HCT116 (cell line): ENCODE results near the gene EML4. TPM values are rescaled to one million over a fixed set of nuclear protein-coding genes. Genes with fewer than 3 reads are reported as not detected.

Experiments used
- ATAC-seq: fragments of 200-7000 bp; cut with Tn5 transposase; 2 replicates; pipeline ENCODE4 v1.9.1; 2020; ENCODE audit warnings: mild to moderate bottlenecking, moderate library complexity
- BruUV-seq: library from RNA; stranded (reverse); fragments of 400-500 nt; replicated peaks from 2 replicates; lab custom pipeline; 2021; lab: Mats Ljungman, UMichigan
- CTCF ChIA-PET: fragments of 300-600 bp; sonication (Branson Sonifier 250); formaldehyde crosslinking; loops from one replicate; lab custom pipeline; 2021; ENCODE audit warnings: antibody characterized with exemption; lab: Charles Lee
- POLR2A ChIA-PET: fragments of 300-600, 350-600 bp; sonication (Branson Sonifier 250); formaldehyde crosslinking; loops from one replicate; lab custom pipeline; 2021; ENCODE audit warnings: antibody characterized with exemption; lab: Charles Lee
- RAD21 ChIA-PET, 2 experiments: fragments of 300-600 bp; sonication (Branson Sonifier 250); formaldehyde crosslinking; loops; one replicate each; lab custom pipeline; 2023; ENCODE audit warnings: low total read pairs in 2 of 2; ENCODE audit not compliant: uncharacterized antibody in 2 of 2, unreplicated experiment in 2 of 2, low non-redundant PET in 1 of 2; lab: Charles Lee
- DNase-seq: peaks from one replicate; pipeline ENCODE4 v3.0.0-alpha.2; 2010; ENCODE audit warnings: low read depth, low spot score
- H2AFZ ChIP-seq: fragments of 200-600 bp; shearing (Covaris generic), sonication (generic); 2 replicates; pipeline ENCODE4 v1.6.1; 2017; ENCODE audit warnings: low read depth, mixed run types, mixed read lengths, antibody characterized with exemption, low read length; ENCODE audit not compliant: poor library complexity, severe bottlenecking
- H3K27ac ChIP-seq: 2 replicates; pipeline ENCODE4 v1.5.1; 2012; ENCODE audit warnings: low read depth, low read length
- H3K27me3 ChIP-seq: fragments of 200-600 bp; sonication (generic); 2 replicates; pipeline ENCODE4 v1.6.1; 2016; ENCODE audit warnings: mixed run types, low read length, mixed read lengths; ENCODE audit not compliant: insufficient read depth
- H3K36me3 ChIP-seq, 2 experiments: fragments of 200-500 bp in 1 of 2; fragments of 200-600 bp in 1 of 2; sonication (Bioruptor generic) in 1 of 2; sonication (generic) in 1 of 2; 2 replicates each; pipeline versions ENCODE4 v1.5.1 to v1.6.1; 2014 to 2016; ENCODE audit warnings: low read length in 2 of 2, inconsistent platforms in 1 of 2, mixed read lengths in 1 of 2, mixed run types in 1 of 2; ENCODE audit not compliant: insufficient read depth in 2 of 2, control insufficient read depth in 1 of 2
- H3K4me1 ChIP-seq, 2 experiments: fragments of 200-600 bp in 1 of 2; sonication (generic) in 1 of 2; 2 replicates each; pipeline versions ENCODE4 v1.5.1 to v1.6.1; 2012 to 2017; ENCODE audit warnings: low read length in 2 of 2, inconsistent platforms in 1 of 2, mild to moderate bottlenecking in 1 of 2, mixed read lengths in 1 of 2, mixed run types in 1 of 2, moderate library complexity in 1 of 2; ENCODE audit not compliant: insufficient read depth in 2 of 2, control insufficient read depth in 1 of 2
- H3K4me2 ChIP-seq: fragments of 200-600 bp; sonication (generic); 2 replicates; pipeline ENCODE4 v1.6.1; 2017; ENCODE audit warnings: mixed run types, low read length, mixed read lengths
- H3K4me3 ChIP-seq, 2 experiments: fragments of 200-600 bp in 1 of 2; sonication (generic) in 1 of 2; replicated peaks in 1 of 2; 2 replicates each; pipeline ENCODE4 v1.5.1; 2011 to 2016; ENCODE audit warnings: low read length in 2 of 2, control low read depth in 1 of 2, low read depth in 1 of 2, mild to moderate bottlenecking in 1 of 2, mixed read lengths in 1 of 2, mixed run types in 1 of 2
- H3K79me2 ChIP-seq: fragments of 200-600 bp; sonication (generic); 2 replicates; pipeline ENCODE4 v1.6.1; 2017; ENCODE audit warnings: mild to moderate bottlenecking, mixed run types, low read length, moderate library complexity, mixed read lengths; ENCODE audit not compliant: insufficient read depth
- H3K9ac ChIP-seq: fragments of 200-600 bp; sonication (generic); 2 replicates; pipeline ENCODE4 v1.6.1; 2016; ENCODE audit warnings: low read length, mixed read lengths
- H3K9me2 ChIP-seq: fragments of 200-600 bp; sonication (generic), shearing (Covaris generic); 2 replicates; pipeline ENCODE4 v1.6.1; 2017; ENCODE audit warnings: mixed run types, mild to moderate bottlenecking, moderate library complexity; ENCODE audit not compliant: insufficient read depth
- H3K9me3 ChIP-seq, 2 experiments: fragments of 200-500 bp in 1 of 2; fragments of 200-600 bp in 1 of 2; sonication (Bioruptor generic) in 1 of 2; sonication (generic) in 1 of 2; 2 replicates each; pipeline ENCODE4 v1.6.1; 2014 to 2017; ENCODE audit warnings: low read length in 2 of 2, mixed read lengths in 2 of 2, inconsistent platforms in 1 of 2, low read depth in 1 of 2, mild to moderate bottlenecking in 1 of 2, mixed run types in 1 of 2, moderate library complexity in 1 of 2; ENCODE audit not compliant: control insufficient read depth in 1 of 2, insufficient read depth in 1 of 2
- H4K20me1 ChIP-seq: fragments of 200-600 bp; sonication (generic), shearing (Covaris generic); 2 replicates; pipeline ENCODE4 v1.6.1; 2017; ENCODE audit warnings: mixed run types, mild to moderate bottlenecking, moderate library complexity; ENCODE audit not compliant: insufficient read depth
- CEBPB ChIP-seq: IDR thresholded peaks from 2 replicates; pipeline ENCODE4 v1.6.1; 2012; ENCODE audit warnings: low read depth
- EGR1 ChIP-seq: IDR thresholded peaks from 2 replicates; pipeline ENCODE4 v1.6.1; 2012; ENCODE audit warnings: low read depth
- ELF1 ChIP-seq: IDR thresholded peaks from 2 replicates; pipeline ENCODE4 v1.6.1; 2012; ENCODE audit warnings: low read depth, borderline replicate concordance
- EZH2 ChIP-seq: fragments of 200-600 bp; sonication (generic); IDR thresholded peaks from 2 replicates; pipeline ENCODE4 v1.6.1; 2017; ENCODE audit warnings: antibody characterized with exemption, mixed run types
- FOSL1 ChIP-seq: IDR thresholded peaks from 2 replicates; pipeline ENCODE4 v1.6.1; 2012; ENCODE audit warnings: low read depth
- JUND ChIP-seq: IDR thresholded peaks from 2 replicates; pipeline ENCODE4 v1.6.1; 2012
- POLR2A ChIP-seq: IDR thresholded peaks from 2 replicates; pipeline ENCODE4 v1.7.0; 2011; ENCODE audit warnings: borderline replicate concordance; ENCODE audit not compliant: insufficient read depth, insufficient read length; ENCODE audit errors: extremely low read depth
- SIN3A ChIP-seq: IDR thresholded peaks from 2 replicates; pipeline ENCODE4 v1.6.1; 2012; ENCODE audit warnings: low read depth
- SP1 ChIP-seq: IDR thresholded peaks from 2 replicates; pipeline ENCODE4 v1.6.1; 2012; ENCODE audit warnings: low read depth
- SRF ChIP-seq: IDR thresholded peaks from 2 replicates; pipeline ENCODE4 v1.6.1; 2012; ENCODE audit warnings: low read depth
- ZFX ChIP-seq: fragments of 450-650 bp; IDR thresholded peaks from 2 replicates; pipeline ENCODE4 v1.6.1; 2017
- ZNF274 ChIP-seq: fragments of 200-500 bp; sonication (Bioruptor generic); IDR thresholded peaks from 2 replicates; pipeline ENCODE4 v1.6.1; 2014; ENCODE audit warnings: mild to moderate bottlenecking, low read depth, low read length, inconsistent platforms
- intact Hi-C: fragments of 100-400 bp; cut with micrococcal nuclease; formaldehyde crosslinking; loops from 2 replicates; pipeline ENCODE4 v1.10.0; 2022
- total RNA-seq: library from RNA; stranded (reverse); gene quantifications from one replicate; pipeline ENCODE4 v1.2.1, GENCODE V29; 2021; ENCODE audit not compliant: unreplicated experiment
- TF ChIP-seq, protein P1 (sequence below): IDR thresholded peaks from 2 replicates; pipeline ENCODE4 v1.6.1; 2011; ENCODE audit warnings: mild to moderate bottlenecking, low read length, moderate library complexity; ENCODE audit not compliant: insufficient replicate concordance; ENCODE audit errors: extremely low read depth
- TF ChIP-seq, protein P2 (sequence below): IDR thresholded peaks from 2 replicates; pipeline ENCODE4 v1.6.1; 2012

Gene EML4
- total RNA-seq, 1 experiment from 2014 or later: 53.5 TPM

DNA sequence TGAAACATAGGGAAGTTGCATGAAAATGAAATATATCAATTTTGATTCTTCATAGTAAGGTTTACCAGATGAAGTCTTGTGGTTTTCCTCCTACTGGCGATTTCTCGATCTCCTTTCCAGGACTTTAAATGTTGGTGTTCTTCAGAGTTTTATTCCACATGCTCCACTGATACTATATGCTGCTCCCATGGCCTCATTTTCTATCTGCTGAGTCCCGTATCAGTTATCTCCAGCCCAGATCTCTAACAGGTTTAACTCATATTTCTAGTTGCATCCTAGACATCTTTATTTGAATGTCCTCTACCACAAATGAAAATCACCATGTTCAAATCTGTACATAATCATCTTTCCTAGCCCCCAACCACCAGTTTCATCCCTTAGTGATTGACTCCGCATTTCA, 120.1 kb downstream of the EML4 start (continued):
- TF ChIP-seq, protein P1, sequence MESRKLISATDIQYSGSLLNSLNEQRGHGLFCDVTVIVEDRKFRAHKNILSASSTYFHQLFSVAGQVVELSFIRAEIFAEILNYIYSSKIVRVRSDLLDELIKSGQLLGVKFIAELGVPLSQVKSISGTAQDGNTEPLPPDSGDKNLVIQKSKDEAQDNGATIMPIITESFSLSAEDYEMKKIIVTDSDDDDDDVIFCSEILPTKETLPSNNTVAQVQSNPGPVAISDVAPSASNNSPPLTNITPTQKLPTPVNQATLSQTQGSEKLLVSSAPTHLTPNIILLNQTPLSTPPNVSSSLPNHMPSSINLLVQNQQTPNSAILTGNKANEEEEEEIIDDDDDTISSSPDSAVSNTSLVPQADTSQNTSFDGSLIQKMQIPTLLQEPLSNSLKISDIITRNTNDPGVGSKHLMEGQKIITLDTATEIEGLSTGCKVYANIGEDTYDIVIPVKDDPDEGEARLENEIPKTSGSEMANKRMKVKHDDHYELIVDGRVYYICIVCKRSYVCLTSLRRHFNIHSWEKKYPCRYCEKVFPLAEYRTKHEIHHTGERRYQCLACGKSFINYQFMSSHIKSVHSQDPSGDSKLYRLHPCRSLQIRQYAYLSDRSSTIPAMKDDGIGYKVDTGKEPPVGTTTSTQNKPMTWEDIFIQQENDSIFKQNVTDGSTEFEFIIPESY: no peak

DNA sequence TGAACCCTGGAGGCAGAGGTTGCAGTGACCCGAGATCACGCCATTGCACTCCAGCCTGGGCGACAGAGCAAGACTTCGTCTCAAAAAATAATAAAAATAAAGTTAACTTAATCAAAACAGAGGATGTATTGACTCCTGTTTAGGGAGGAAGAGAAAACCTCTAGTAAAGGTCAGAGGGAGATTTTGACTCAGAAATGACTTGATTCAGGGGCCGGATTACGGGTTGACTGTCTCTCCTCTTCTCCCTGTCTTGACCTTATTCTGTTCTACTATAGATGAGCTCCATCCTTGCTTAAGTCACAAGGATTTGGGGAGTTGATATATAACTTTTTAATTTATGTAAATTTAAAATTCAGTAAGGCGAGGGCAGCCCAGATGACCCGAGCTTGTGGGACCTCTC, 120.9 kb downstream of the EML4 start:
- Histone ChIP-seq H3K9me3 (no peaks in the 10 kb centered on the region), H3K27ac (no peak overlapping the region), H3K9ac (no peak overlapping the region), H3K79me2 (no peaks in the 10 kb centered on the region), H4K20me1 (no peaks in the 10 kb centered on the region), H3K36me3 (peaks cover under 1 to 6% of the 10 kb centered on the region in 2 experiments; a peak in 2 of 4 replicates), H3K4me1 (no peaks in the 10 kb centered on the region), H3K9me2 (no peaks in the 10 kb centered on the region), H2AFZ (no peak overlapping the region), H3K4me3 (no peak overlapping the region), H3K27me3 (no peaks in the 10 kb centered on the region), H3K4me2 (no peak overlapping the region)
- DNase-seq (no peak), ATAC-seq (no peak)
- intact Hi-C loops: no loop called here
- ChIA-PET RAD21 (no interaction called here), POLR2A (no interaction called here), CTCF (no interaction called here)
- TF ChIP-seq SRF: no peak
- BruUV-seq: no TSS peak

DNA sequence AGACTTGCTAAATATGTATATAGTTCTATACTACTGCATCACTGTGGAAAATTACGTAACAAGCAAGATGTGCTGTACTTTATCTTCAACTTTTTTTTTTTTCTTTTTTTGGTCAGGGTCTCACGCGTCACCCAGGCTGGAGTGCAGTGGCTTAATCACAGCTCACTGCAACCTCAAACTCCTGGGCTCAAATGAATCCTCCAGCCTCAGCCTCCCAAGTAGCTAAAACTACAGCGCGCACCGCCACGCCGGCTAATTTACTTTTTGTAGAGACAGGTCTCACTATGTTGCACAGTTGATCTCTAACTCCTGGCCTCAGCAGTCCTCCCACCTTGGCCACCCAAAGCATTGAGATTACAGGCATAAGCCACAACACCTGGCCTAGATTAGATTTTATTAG, 123.9 kb downstream of the EML4 start:
- ChIA-PET RAD21 (no interaction called here), POLR2A (no interaction called here), CTCF (no interaction called here)
- H3K27ac ChIP-seq: no peak overlapping the region
- H3K4me3 ChIP-seq: no peak overlapping the region
- TF ChIP-seq SIN3A (no peak), ELF1 (no peak), ZNF274 (no peak), EZH2 (no peak), POLR2A (no peak), EGR1 (no peak), FOSL1 (no peak), SP1 (no peak), JUND (no peak), CEBPB (no peak), ZFX (no peak)
- TF ChIP-seq, protein P1: no peak
- TF ChIP-seq, protein P2, sequence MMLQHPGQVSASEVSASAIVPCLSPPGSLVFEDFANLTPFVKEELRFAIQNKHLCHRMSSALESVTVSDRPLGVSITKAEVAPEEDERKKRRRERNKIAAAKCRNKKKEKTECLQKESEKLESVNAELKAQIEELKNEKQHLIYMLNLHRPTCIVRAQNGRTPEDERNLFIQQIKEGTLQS: no peak
- H3K9me3 ChIP-seq: no peaks in the 10 kb centered on the region
- no peaks in the 10 kb centered on the region for H3K27me3 ChIP-seq
- BruUV-seq: no TSS peak
- DNase-seq: no peak
- no peaks in the 10 kb centered on the region for H3K79me2 ChIP-seq
- H3K36me3 ChIP-seq: peaks cover 8 to 11% of the 10 kb centered on the region in 2 experiments; a peak in 3 of 4 replicates
- H2AFZ ChIP-seq: no peak overlapping the region
- H4K20me1 ChIP-seq: no peaks in the 10 kb centered on the region
- intact Hi-C loops: no loop called here
- no peak overlapping the region for H3K9ac ChIP-seq
- H3K9me2 ChIP-seq: no peaks in the 10 kb centered on the region
- no peak overlapping the region for H3K4me2 ChIP-seq
- no peaks in the 10 kb centered on the region for H3K4me1 ChIP-seq
- no peak for ATAC-seq
